ENCODE results near the gene MYO18A.
"Not testable (repeated sequence)": the region's sequence is repeated elsewhere in the genome, so short reads cannot be mapped to it uniquely, and the experiment has no call there.

GRCh38 chr17:29168759-29169126 is 11.5 kb downstream of the MYO18A start:
- not testable (repeated sequence) for TF ChIP-seq EZH2phosphoT487 (IDR thresholded peaks at IDR 0.05; ENCODE audit: low read length); EZH2 (optimal IDR thresholded peaks at IDR 0.05; ENCODE audit: low read depth, low read length)
- TF ChIP-seq, protein P1, sequence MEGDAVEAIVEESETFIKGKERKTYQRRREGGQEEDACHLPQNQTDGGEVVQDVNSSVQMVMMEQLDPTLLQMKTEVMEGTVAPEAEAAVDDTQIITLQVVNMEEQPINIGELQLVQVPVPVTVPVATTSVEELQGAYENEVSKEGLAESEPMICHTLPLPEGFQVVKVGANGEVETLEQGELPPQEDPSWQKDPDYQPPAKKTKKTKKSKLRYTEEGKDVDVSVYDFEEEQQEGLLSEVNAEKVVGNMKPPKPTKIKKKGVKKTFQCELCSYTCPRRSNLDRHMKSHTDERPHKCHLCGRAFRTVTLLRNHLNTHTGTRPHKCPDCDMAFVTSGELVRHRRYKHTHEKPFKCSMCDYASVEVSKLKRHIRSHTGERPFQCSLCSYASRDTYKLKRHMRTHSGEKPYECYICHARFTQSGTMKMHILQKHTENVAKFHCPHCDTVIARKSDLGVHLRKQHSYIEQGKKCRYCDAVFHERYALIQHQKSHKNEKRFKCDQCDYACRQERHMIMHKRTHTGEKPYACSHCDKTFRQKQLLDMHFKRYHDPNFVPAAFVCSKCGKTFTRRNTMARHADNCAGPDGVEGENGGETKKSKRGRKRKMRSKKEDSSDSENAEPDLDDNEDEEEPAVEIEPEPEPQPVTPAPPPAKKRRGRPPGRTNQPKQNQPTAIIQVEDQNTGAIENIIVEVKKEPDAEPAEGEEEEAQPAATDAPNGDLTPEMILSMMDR (IDR thresholded peaks at IDR 0.05; ENCODE audit: low read length) = not testable (repeated sequence)
